ENCODE data around the gene PRKCB.
"Not testable (repeated sequence)": the region's sequence is repeated elsewhere in the genome, so short reads cannot be mapped to it uniquely, and the experiment has no call there.

Gene PRKCB

DNA sequence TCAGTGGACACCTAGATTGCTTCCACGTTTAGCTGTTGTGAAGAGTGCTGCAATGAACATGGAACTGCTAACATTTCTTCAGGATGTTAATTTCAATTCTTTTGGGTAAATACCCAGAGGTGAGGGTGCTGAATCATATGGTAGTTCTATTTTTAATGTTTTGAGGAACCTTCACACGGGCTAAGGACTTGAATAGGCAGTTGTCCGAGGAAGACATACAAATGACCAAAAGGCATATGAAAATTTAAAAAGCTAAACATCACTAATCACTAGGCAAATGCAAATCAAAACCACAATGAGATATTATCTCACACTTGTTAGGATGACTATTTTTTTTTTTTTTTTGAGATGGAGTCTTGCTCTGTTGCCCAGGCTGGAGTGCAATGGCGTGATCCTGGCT, 173.3 kb downstream of the PRKCB start:
- no peak for DNase-seq (ENCODE audit: low read depth)

GRCh38 chr16:24009955-24010354, 174.2 kb downstream of the PRKCB start:
- DNase-seq (ENCODE audit: low read depth) = no peak

DNA sequence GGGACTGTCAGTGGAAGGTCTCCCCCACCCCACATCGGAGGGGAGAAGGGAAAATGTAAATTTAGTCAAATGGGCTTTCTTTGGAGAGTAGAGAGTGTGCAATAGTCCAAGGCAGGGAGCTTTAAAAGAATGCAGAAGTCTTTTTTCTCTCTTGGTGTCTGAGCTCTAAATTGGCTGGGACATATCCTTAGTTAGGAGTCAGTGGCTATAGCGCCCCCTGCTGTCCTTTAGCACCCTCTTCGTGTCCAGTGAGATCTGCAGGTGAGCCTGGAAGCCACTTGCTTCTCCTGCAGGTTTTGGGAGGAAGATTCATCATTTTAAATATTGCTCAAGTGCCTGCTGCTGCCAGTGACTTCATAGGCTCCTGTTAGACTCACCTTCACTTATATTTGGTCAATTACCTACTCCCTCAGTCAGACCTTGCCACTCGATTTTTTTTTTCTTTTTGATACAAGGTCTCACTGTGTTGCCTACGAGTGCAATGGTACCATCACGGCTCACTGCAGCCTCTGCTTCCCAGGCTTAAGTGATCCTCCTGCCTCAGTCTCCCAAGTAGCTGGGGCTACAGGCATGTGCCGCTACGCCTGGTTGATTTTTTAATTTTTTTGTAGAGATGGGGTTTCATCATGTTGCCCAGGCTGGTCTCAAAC, 174.8 kb downstream of the PRKCB start:
- DNase-seq (ENCODE audit: low read depth) = peak; percentile 75

DNA sequence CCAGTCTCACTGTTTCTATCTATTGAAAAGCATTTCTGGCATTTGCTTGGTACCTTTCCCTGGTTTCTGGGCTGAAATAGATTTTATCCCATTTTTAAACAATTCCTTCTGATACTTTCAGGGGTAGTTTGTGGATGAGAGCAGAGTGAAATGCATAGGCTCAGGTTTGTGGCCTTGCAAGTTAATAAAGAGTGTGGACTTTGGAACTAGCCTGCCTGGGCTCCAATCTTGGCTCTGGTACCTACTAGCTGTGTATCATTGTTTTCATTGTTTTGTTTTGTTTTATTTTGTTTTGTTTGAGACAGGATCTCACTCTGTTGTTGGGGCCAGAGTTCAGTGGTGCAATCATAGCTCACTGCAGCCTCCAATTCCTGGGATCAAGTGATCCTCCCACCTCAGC, 175.5 kb downstream of the PRKCB start:
- DNase-seq (ENCODE audit: low read depth) = no peak

- DNase-seq (ENCODE audit: low read depth) = no peak
These were observed 177.4 kb downstream of the PRKCB start for GRCh38 chr16:24013054-24013636.

GRCh38 chr16:24013864-24014645, 178.3 kb downstream of the PRKCB start:
- peak; percentile 28 for DNase-seq (ENCODE audit: low read depth)

DNA sequence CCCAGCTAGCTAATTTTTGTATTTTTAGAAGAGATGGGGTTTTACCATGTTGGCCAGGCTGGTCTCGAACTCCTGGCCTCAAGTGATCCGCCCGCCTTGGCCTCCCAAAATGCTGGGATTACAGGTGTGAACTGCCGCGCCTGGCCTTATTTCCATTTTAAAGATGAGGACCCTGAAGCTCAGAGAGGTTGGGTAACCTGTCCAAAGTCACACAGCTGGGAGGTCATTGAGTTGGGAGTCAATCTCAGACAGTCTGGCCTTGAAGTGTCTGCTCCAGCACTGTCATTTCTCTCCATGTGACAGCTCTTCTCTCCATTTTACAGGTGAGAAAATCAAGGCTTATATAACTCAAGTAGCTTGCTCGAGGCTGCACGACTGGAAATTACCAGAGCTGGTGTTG, 179.2 kb downstream of the PRKCB start:
- not testable (repeated sequence) for DNase-seq (ENCODE audit: low read depth)

DNA sequence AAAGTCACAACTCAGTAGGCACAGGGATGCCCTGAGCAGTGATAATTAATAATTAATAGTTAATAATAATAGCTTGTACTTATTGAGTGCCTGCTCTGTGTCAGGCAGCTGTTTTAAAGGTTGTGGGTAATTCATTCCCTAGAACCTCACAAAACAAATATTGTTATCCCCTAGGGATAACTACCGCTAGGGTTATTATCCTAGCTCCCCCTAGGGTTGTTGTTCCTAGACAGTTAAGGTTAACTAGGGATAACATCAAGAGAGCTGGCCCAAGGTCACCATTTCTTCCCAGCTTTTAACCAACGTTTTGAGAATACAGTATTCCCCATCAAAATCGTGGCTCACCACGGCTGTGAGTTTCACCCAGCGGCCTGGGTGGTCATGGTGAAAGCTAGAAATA, 180.1 kb downstream of the PRKCB start:
- DNase-seq (ENCODE audit: low read depth) = no peak

DNA sequence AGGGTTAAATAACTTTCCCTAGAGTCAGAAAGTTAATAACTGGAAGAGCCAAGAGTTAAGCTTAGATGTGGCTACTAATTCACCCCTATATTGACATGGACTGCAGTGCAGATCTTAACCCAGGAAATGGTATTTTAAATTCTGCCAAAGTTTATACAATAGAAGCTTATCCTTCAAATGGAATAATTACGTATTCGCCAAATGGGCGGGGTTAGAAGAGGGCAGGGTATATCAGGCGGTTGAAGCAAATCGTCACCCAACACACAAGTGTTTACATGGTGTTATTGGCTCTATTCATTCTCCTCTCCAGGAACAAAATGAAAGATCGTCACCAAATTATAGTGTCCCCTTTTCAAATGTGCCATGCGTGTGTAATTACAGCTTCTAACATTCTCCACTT, 182.7 kb downstream of the PRKCB start:
- DNase-seq (ENCODE audit: low read depth) = no peak

DNA sequence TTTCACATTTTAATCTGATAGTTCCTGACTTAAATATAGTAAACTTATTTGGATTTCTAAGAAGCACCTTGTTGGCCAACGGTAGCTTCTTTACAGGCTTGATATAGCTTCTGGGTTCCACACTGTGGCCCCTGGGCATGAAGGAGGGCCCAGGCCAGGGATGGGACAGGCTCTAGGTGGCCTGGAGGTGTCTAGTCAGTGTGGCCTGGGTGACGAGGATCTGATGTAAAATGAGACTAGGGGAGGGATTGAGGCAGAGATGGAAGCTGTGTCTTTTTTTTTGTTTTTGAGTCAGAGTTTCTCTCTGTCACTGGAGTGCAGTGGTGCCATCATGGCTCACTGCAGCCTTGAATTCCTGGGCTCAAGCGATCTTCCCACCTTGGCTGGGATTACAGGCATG, 187.0 kb downstream of the PRKCB start:
- DNase-seq (ENCODE audit: low read depth) = no peak

GRCh38 chr16:24023621-24024020, 187.8 kb downstream of the PRKCB start:
- DNase-seq (ENCODE audit: low read depth) = no peak

- DNase-seq (ENCODE audit: low read depth) = no peak
These were observed 189.2 kb downstream of the PRKCB start for GRCh38 chr16:24024971-24025370.

GRCh38 chr16:24027466-24027865, 191.7 kb downstream of the PRKCB start:
- no peak for DNase-seq (ENCODE audit: low read depth)

- DNase-seq (ENCODE audit: low read depth) = not testable (repeated sequence)
These were observed 194.1 kb downstream of the PRKCB start for GRCh38 chr16:24029841-24030240.

DNA sequence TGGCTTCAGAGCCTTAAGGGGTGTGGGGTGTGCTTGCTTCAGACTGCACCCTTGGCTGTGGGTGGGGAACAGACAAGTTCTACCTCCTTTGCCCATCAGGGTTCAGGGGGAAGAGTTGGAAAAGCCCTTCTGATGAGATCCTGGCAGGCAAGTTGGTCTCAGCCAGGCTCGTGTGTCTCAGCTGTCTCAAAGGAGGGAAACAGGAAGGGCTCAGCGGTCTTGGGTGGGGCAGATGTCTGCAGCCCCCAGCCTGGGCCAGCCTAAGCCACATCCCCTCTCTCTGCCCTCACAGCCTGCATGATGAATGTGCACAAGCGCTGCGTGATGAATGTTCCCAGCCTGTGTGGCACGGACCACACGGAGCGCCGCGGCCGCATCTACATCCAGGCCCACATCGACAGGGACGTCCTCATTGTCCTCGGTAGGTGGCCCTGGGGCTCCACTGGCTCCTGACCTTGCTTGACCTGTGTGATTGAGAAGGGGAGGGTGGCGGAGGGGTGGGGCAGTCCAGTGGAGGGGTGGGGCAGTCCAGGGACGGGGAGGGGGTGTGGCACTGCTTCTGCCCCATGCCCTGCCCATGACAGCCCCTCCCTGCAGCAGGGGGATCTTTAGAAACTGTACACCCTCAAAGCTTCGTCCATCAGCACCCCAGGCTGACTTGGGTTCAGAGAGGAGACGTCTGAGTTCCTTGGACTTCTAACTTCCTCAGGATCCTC, 199.5 kb downstream of the PRKCB start:
- DNase-seq (ENCODE audit: low read depth) = peak; percentile 28

DNA sequence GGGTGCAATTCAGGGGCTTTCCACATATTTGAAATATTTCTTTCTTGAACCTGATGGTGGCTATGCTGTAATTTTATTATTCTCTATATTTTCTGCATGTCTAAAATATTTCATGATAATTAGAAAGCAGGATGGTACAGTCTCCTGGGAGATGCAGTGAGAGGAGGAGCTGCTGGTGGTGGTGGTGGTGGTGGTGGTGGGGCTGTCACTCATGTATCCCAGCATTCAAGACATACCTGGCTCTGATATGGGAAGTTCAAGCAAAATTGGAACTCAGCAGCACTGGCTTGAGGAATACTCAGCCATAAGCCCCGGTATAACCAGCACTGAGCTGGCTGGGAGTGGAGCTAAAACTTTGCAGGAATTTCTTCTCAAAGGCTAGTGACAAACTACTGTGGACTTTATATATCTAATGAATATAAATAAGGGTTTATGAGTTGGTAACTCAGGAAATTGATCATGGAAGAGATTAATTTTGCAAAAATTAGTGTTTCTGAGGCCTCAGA, 200.3 kb downstream of the PRKCB start:
- no peak for DNase-seq (ENCODE audit: low read depth)

DNA sequence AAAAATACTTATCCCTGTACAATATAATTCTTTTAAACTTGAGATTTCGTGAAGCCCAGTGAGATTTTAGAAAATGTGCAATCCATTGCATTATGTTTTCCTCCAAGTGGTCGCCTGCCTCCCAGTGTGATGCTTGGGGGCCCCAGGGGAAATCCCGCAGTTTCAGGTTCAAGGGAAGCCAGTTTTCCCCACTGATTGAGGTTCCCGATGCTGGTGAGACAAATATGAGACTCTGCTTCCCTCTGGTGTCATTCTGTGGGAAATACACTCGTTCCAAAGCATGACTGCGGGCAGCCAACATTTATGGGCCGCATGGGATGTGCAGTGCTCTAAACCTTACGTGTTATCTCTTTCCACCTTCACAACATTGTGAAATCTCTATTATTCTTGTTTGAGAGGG, 200.8 kb downstream of the PRKCB start:
- peak; percentile 19 for DNase-seq (ENCODE audit: low read depth)

- DNase-seq (ENCODE audit: low read depth) = no peak
These were observed 201.6 kb downstream of the PRKCB start for GRCh38 chr16:24037335-24037734.

GRCh38 chr16:24041834-24042631, 206.2 kb downstream of the PRKCB start:
- peak; percentile 62 for DNase-seq (ENCODE audit: low read depth)

DNA sequence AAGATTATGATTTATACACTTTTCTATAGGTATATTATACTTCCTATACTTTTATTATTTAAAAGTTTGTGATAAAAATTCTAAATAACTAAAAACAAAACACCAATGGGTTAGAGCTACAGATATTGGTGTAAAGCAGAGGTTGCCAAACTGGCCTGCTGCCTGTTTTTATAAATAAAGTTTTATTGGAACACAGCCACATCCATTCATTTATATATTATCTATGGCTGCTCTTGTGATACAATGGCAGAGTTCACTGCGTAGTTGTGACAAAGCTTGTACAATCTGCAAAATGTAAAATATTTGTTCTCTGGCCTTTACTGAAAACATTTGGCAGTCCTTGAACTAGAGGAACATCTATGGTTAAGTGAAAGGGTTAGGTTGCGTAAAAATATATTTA, 208.7 kb downstream of the PRKCB start:
- no peak for DNase-seq (ENCODE audit: low read depth)

DNA sequence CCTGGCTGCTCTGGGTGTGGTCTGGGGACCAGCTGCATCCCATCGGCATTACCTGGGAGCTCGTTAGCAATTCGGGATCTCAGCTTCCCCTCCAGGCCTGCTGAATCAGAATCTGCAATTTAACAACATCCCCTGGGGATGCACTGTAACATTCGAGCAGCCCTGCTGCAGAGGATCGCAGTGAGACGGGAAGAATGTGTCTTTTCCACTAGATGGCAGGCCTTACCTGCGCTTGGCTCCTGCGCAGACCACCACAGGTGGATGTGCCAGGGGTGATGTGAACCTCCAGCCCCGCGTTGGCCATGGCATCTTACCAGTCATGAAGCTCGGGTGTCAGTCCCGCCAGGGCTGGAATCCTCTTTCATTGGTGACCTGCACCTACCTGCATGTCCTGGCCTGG, 209.9 kb downstream of the PRKCB start:
- no peak for DNase-seq (ENCODE audit: low read depth)

DNA sequence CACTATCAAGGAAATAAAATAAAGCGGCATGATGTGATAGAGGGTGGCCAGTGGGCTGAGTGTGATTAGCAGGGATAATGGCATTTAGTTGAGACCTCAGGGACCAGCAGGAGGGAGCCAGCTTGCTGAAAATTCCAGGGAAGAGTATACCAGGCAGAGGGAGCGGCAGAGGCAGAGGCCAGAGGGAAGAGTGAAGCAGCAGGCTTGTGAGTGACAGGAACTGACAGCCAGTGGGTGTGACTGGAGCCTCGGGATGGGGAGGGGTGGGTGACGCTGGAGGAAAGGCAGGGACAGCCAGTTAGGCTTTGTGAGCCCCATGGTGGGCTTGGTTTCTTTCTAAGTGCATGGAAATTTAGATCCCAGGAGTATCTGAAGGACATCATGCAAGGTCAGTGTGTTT, 210.7 kb downstream of the PRKCB start:
- DNase-seq (ENCODE audit: low read depth) = no peak

Data from T follicular helper cell (primary cell).